HepG2 (cell line): ENCODE data around the gene TLK2. TPM values are rescaled to one million over a fixed set of nuclear protein-coding genes. Genes with fewer than 3 reads are reported as not detected.

ENCODE experiments used
- ATAC-seq: fragments of 200-7000 bp; cut with Tn5 transposase; 3 replicates; pipeline ENCODE4 v1.9.1; 2020; ENCODE audit warnings: mild to moderate bottlenecking, moderate library complexity
- BruUV-seq: library from RNA; stranded (reverse); fragments of 400-500 nt; replicated peaks from 2 replicates; lab custom pipeline; 2021; lab: Mats Ljungman, UMichigan
- CTCF ChIA-PET: fragments of 300-600 bp; formaldehyde crosslinking; extraction: SDS; loops from one replicate; lab custom pipeline; 2021; ENCODE audit warnings: low total read pairs, inconsistent platforms, low intra/inter-chr PET ratio; lab: Yijun Ruan, JAX
- POLR2A ChIA-PET: fragments of 350-600 bp; sonication (Branson Sonifier 250); formaldehyde crosslinking; loops from one replicate; lab custom pipeline; 2020; ENCODE audit warnings: antibody characterized with exemption, inconsistent platforms; lab: Yijun Ruan, JAX
- DNase-seq: peaks from one replicate; pipeline ENCODE4 v3.0.0-alpha.2; 2015; ENCODE audit warnings: low spot score
- FAIRE-seq: peaks from 3 replicates; lab custom pipeline; 2011; peaks lifted over from hg19 to GRCh38; lab: Jason Lieb, UNC
- H2AFZ ChIP-seq: one replicate; pipeline ENCODE4 v1.6.1; 2011; ENCODE audit warnings: low read length, inconsistent platforms
- H3K27ac ChIP-seq: fragments of 300-600 bp; 3 replicates; pipeline ENCODE4 v1.8.0; 2011; ENCODE audit warnings: mixed run types, mild to moderate bottlenecking, mixed read lengths, low read length, inconsistent platforms; ENCODE audit not compliant: insufficient read depth; ENCODE audit errors: extremely low read length
- H3K27me3 ChIP-seq, 2 experiments: fragments of 200-600 bp in 1 of 2; 2 replicates in 1 of 2; 3 replicates in 1 of 2; pipeline versions ENCODE4 v1.6.0 to v1.8.0; 2011; ENCODE audit warnings: low read length in 2 of 2, mild to moderate bottlenecking in 2 of 2, moderate library complexity in 2 of 2, inconsistent platforms in 1 of 2; ENCODE audit not compliant: insufficient read depth in 2 of 2, control insufficient read depth in 1 of 2
- H3K36me3 ChIP-seq, 2 experiments: fragments of 200-600 bp in 1 of 2; replicated peaks in 1 of 2; 2 replicates in 1 of 2; 3 replicates in 1 of 2; pipeline versions ENCODE4 v1.5.1 to v1.8.0; 2011; ENCODE audit warnings: low read length in 2 of 2, inconsistent platforms in 1 of 2; ENCODE audit not compliant: insufficient read depth in 2 of 2, control insufficient read depth in 1 of 2
- H3K4me1 ChIP-seq: 2 replicates; pipeline ENCODE4 v1.5.1; 2012; ENCODE audit warnings: low read length, inconsistent platforms; ENCODE audit not compliant: insufficient read depth
- H3K4me2 ChIP-seq: 2 replicates; pipeline ENCODE4 v1.6.0; 2011; ENCODE audit warnings: low read depth, low read length, inconsistent platforms
- H3K4me3 ChIP-seq, 3 experiments: fragments of 200-600 bp in 1 of 3; sonication (generic), shearing (Covaris generic) in 1 of 3; replicated peaks in 1 of 3; 2 replicates each; pipeline ENCODE4 v1.5.1; 2011 to 2016; ENCODE audit warnings: low read length in 3 of 3, inconsistent platforms in 2 of 3, low read depth in 2 of 3, mild to moderate bottlenecking in 2 of 3, control low read depth in 1 of 3, mixed read lengths in 1 of 3; ENCODE audit not compliant: insufficient read depth in 1 of 3
- H3K79me2 ChIP-seq: one replicate; pipeline ENCODE4 v1.6.1; 2011; ENCODE audit warnings: low read length, inconsistent platforms; ENCODE audit not compliant: insufficient read depth
- H3K9ac ChIP-seq: 2 replicates; pipeline ENCODE4 v1.6.0; 2011; ENCODE audit warnings: mild to moderate bottlenecking, low read depth, low read length, inconsistent platforms; ENCODE audit not compliant: insufficient read depth
- H3K9me3 ChIP-seq: 2 replicates; pipeline ENCODE4 v1.5.1; 2012; ENCODE audit warnings: mild to moderate bottlenecking, low read length
- H4K20me1 ChIP-seq: 2 replicates; pipeline ENCODE4 v1.6.0; 2011; ENCODE audit warnings: inconsistent platforms, mild to moderate bottlenecking, low read length, moderate library complexity; ENCODE audit not compliant: insufficient read depth
- NFAT5 ChIP-seq: sonication (generic); formaldehyde crosslinking; IDR thresholded peaks from 2 replicates; pipeline ENCODE4 v1.4.0; 2020; ENCODE audit warnings: missing genetic modification reagents
- NR1H2 ChIP-seq: sonication (generic); formaldehyde crosslinking; IDR thresholded peaks from 2 replicates; pipeline ENCODE4 v1.8.1; 2022; ENCODE audit warnings: low read depth, missing genetic modification reagents, borderline replicate concordance
- SKI ChIP-seq: fragments of 450-650 bp; IDR thresholded peaks from one replicate; pipeline ENCODE4 v1.6.1; 2018; ENCODE audit warnings: mild to moderate bottlenecking; ENCODE audit not compliant: partially characterized antibody
- SOX6 ChIP-seq, 2 experiments: fragments of 450-650 bp in 1 of 2; sonication (generic) in 1 of 2; formaldehyde crosslinking in 1 of 2; IDR thresholded peaks; 2 replicates each; pipeline versions ENCODE4 v1.4.0 to v1.6.1; 2017 to 2020; ENCODE audit warnings: antibody characterized with exemption in 1 of 2, mild to moderate bottlenecking in 1 of 2, missing genetic modification reagents in 1 of 2
- ZNF281 ChIP-seq: sonication (generic); formaldehyde crosslinking; IDR thresholded peaks from 2 replicates; pipeline ENCODE4 v1.4.0; 2020; ENCODE audit warnings: missing genetic modification reagents, borderline replicate concordance
- whole genome bisulfite sequencing: methylation state at CpG from one replicate; pipeline ENCODE4 v1.1.6; 2017; ENCODE audit warnings: low lambda C conversion rate; 5-methylcytosine and 5-hydroxymethylcytosine counted together
- in situ Hi-C: cut with HindIII; loops from 2 replicates; pipeline ENCODE4 v1.10.0; 2017; ENCODE audit warnings: low pct_unique_long_range_greater_than_20kb; ENCODE audit not compliant: extremely low pct_ligation_motif_present
- intact Hi-C: fragments of 100-400 bp; cut with micrococcal nuclease; formaldehyde crosslinking; loops from one replicate; pipeline ENCODE4 v1.10.0; 2022; ENCODE audit not compliant: unreplicated experiment
- polyA plus RNA-seq, 8 experiments: library from polyadenylated mRNA; depleted of rRNA in 3 of 8; stranded (reverse) in 7 of 8; unstranded in 1 of 8; fragments of >200 nt; fragmentation: Illumina TruSeq in 4 of 8; extraction: Trizol in 4 of 8; gene quantifications; 2 replicates each; pipeline versions ENCODE4 v1.2.1 to v1.2.3, GENCODE V29; 2011 to 2016; ENCODE audit warnings: low read depth in 4 of 8, missing spikeins in 1 of 8, mixed read lengths in 1 of 8; ENCODE audit not compliant: insufficient read depth in 1 of 8
- total RNA-seq, 5 experiments: library from RNA; depleted of rRNA; stranded (reverse); fragments of >200 nt; fragmentation: Illumina TruSeq; extraction: Trizol; gene quantifications; 2 replicates each; pipeline ENCODE4 v1.2.3, GENCODE V29; 2016; ENCODE audit warnings: low read depth in 1 of 5

TLK2 gene
- total and polyA plus RNA-seq, 2 of the 13 experiments (the other 11 are each of a cell fraction or from before 2014, with no cell fraction given): 58.7 to 60.8 TPM

- TF ChIP-seq ZNF281 (no peak; the same call in 1 of the 2 replicates), SOX6 (IDR thresholded peaks at IDR 0.05) (no peak), SOX6 (CRISPR knock-in tag; IDR thresholded peaks at IDR 0.05) (no peak), SKI (no peak)
Observed at GRCh38 chr17:62618647-62619416, 140.2 kb downstream of the TLK2 start (continued).

GRCh38 chr17:62619417-62620155 is 141.0 kb downstream of the TLK2 start:
- ATAC-seq: no peak
- Histone ChIP-seq H3K9me3 (no peaks in the 10 kb centered on the region), H3K9ac (no peak overlapping the region), H4K20me1 (no peaks in the 10 kb centered on the region; the same call in 1 of the 2 replicates), H3K27me3 (no peaks in the 10 kb centered on the region), H3K36me3 (peaks cover 3 to 5% of the 10 kb centered on the region in 2 experiments; a peak in 3 of 5 replicates), H3K79me2 (no peaks in the 10 kb centered on the region), H3K27ac (no peak overlapping the region), H2AFZ (no peak overlapping the region), H3K4me3 (no peak overlapping the region), H3K4me2 (no peak overlapping the region), H3K4me1 (peaks cover 36% of the 10 kb centered on the region)
- ChIA-PET POLR2A (no interaction called here), CTCF (no interaction called here)
- FAIRE-seq: no peak
- WGBS: 88% methylated on average over 10 of the region's 10 CpGs
- no peak for DNase-seq
- in situ Hi-C loops (no loop called here), intact Hi-C loops (no loop called here)
- no TSS peak for BruUV-seq
- TF ChIP-seq NR1H2 (CRISPR knock-in tag): no peak
- TF ChIP-seq NFAT5 (CRISPR knock-in tag): no peak
